Activated CD4-positive, alpha-beta T cell treated with anti-CD3 and anti-CD28 coated beads, Interleukin-2, Interleukin-4, amounts not matched to agents 100 ng/mL and 50 ng/mL, durations not matched to agents 16 hours and 8 hours (primary cell): ENCODE data around the gene SMAD1.
"Not testable (repeated sequence)": the region's sequence is repeated elsewhere in the genome, so short reads cannot be mapped to it uniquely, and the experiment has no call there.

Experiments used
- DNase-seq: peaks from one replicate; pipeline ENCODE4 v3.0.0-alpha.2; 2020; ENCODE audit warnings: low spot score

The SMAD1 gene

DNA sequence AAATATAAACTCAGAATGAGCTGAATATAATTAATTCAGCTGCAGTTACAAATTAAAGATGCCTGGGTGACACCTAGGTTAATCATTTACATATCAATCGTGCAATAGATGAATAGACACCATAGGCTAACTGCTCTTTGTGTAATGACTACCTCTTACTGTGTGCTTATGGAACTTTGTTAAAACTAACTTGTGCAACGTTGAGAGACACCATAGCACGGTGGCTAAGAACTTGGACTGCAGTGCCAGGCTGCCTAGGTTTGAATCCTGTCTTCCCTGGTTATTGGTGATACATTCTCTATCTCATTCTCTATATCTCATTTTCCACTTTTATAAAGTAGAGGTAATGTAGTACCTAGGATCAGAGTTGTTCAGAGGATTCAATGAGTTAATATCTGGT, 46.9 kb downstream of the SMAD1 start:
- DNase-seq = no peak

DNA sequence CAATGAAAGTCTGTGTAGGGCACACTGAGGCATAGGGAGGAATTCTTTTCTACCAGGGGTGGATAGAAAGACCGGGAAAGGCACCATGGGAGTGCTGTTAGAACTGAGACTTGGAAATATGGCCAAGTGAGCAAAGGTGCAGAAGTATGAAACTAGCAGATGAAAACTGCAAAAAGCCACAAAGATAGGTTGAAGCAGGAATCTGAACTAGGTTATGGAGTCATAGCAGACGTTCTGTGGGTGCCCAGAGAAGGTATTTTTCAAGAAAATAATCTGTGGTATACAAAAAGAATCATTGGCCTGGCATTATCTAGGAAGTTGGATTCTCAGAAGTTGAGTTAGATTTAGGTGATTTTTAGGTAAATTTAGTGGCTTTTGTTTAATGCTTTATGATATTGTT, 48.5 kb downstream of the SMAD1 start:
- DNase-seq = no peak

DNA sequence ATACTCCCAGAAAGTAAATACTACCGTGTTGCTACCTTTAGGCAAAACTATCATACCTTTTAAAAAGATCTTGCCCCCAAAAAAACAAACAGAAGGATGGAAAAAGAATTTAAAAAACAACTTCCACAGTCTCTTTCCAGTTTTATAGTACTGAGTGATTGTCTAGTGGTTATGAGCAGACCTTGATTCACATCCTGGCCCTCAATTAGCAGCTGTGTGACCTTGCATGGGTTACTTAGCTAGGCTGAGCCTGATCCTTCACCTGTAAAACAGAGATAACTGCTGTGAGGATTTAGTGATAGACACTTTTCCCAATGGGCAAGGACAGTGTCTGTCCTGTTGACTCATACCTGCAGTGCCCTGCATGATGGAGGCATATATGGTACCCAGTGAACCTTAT, 49.0 kb downstream of the SMAD1 start:
- no peak for DNase-seq

DNA sequence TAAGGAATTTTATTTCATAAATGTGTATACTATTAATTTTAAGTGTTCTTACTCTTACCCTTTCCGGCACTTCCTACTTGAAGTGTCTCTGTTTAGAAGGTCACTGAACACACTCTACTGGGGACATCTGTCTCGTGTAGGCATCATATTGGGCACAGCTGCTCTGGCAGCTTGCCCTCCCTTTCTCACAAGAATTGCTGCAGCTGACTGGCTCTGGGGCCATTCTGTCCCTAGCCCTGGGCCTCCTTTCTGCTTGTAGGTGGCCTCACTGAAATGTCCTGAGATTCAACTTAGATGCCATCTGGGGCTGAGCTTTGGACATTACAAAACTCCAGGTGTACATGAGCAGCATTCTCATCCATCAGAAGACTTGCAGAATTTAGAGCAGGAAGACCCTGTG, 49.6 kb downstream of the SMAD1 start:
- DNase-seq = no peak

DNA sequence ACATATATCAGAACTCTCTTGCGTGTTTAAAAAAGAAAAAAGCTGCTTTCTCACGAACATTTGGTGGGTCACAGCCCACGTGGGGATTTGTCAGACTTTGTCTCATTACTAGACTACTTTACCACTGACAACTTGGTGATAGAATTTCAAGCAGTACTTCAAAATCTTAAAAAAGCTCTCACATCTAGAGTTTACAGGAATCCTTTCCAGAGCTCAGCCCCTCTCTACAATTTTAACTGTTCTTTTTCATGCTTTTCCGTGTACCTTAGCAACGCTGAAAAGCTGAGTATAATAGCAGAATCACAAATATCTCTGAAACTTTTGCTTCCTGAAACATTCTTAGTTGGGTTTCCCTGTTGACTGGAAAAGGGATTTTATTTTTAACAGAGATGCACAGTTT, 50.2 kb downstream of the SMAD1 start:
- DNase-seq = no peak

DNA sequence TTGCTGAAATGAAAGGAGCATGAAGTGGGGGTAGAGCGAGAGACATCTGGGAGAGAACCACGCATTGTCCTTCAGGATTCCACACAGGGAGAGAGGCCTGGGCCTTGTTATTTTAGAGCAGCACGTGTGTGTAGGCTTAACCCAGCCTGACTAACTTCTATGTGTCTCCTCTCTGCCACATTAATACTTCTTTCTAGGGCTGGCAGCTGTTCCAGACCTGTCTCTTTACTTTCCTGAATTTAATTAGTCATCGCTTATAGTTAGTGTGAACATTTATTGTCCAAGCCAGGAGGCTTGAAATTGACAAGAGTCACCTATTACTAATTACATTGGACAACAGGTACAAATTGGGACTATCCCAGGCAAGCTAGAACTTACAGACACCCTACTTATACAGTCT, 51.3 kb downstream of the SMAD1 start:
- no peak for DNase-seq

DNA sequence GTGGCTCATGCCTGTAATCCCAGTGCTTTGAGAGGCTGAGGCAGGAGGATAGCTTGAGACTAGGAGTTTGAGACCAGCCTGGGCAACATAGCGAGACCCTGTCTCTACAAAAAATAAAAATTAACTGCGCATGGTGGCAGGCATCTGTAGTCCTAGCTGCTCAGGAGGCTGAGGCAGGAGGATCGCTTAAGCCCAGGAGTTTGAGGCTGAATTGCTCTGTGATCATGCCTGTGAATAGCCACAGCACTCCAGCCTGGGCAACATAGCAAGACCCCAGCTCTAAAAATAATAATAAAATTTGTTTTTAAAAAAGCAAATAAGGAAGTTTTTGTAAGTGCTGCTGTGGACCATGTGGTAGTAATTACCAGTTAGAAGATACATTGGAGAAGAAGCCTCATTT, 51.8 kb downstream of the SMAD1 start:
- DNase-seq = not testable (repeated sequence)

DNA sequence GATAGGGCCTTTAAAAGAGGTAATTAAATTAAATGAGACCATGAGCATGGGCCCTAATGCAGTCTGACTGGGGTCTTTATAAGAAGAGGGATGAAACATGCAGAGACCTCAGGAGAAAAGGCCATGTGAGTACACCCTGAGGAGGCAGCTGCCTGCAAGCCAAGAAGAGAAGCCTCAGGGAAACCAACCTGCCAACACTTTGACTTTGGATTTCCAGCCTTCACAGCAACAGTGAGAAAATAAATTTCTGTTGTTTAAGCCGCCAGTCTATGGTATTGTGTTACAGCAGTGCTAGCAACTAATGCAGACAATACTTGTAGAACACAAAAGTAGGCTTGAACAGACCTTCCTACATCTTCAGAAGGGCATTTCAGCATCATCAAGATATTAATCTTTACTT, 52.3 kb downstream of the SMAD1 start:
- no peak for DNase-seq

DNA sequence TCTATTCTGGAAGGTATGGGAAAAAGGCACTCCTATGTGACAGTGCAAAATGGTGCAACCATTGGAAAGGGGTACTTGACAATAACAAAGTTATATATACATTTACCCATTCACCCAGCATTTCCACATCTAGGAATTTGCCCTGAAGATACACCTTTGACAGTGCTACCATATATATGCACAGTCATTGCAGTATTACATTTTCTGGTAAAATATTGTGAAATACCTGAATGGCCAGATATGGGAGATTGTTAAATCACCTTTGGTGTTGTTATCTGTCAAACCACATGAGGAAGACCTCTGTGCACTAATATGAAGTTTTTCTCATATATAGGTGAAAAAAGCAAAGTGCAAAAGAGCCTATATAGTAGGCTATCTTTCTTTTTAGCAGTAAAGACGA, 53.5 kb downstream of the SMAD1 start:
- DNase-seq = no peak

DNA sequence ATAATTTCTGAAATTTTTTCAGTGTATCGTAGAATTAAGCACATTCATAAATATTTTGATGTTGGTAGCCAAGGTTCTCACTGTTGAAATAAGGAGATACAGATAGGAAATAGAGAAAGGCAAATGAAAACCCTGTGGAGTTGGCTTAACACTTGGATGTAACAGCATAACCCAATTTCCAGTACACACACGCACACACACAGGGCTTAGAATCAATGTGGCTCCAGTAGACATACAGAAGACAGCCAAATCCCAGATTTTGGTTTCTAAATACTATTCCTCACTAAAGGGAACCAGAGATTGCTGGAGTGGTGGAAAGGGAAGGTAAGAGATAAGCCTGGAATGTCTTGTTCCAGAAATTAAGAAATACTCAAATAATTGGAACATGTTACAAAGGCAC, 54.4 kb downstream of the SMAD1 start:
- no peak for DNase-seq

DNA sequence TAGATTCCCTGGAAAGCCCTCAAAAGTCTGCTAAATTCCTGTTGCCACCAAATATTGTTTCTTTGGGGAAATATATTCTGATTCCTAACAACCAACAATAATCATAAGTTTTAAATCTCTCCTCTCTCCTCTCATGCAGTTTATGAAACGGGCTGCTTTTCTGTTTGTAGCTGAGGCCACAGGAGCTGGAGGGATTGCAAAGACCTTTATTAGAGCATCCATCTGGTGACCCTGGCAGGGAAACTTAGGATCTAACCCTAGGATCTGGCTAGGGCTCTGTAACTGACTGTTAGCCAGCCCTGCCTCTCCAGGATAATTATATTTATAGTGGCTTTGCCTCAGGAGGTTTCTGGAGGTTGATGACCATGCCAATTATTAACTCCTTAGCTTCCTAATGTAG, 56.9 kb downstream of the SMAD1 start:
- no peak for DNase-seq

DNA sequence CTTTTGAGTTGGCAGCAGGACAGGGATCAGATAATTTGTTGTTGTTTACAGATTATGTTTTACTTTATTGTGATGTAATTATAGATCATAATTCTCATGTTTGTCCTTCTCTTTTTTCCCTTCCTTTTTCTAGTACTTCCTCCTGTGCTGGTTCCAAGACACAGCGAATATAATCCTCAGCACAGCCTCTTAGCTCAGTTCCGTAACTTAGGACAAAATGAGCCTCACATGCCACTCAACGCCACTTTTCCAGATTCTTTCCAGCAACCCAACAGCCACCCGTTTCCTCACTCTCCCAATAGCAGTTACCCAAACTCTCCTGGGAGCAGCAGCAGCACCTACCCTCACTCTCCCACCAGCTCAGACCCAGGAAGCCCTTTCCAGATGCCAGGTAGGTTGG, 58.0 kb downstream of the SMAD1 start:
- DNase-seq = no peak

DNA sequence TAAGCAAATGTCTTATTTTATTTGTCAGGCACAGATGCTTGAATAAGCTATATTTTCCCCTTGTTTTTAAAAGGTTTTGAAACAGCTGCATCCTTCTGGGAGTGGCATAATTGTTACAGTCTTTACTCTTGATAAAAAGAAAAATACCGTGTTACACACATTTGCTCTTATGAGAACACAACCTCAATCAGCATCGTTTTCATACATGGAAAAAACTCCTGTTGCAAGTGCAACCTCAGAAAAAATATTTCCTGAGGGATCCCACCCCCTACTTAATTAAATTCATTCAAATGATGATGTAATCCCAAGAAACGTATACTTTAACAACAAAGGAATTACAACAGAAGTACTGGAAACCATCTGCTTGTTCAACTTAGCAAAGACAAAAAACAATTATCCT, 58.6 kb downstream of the SMAD1 start:
- DNase-seq = no peak

DNA sequence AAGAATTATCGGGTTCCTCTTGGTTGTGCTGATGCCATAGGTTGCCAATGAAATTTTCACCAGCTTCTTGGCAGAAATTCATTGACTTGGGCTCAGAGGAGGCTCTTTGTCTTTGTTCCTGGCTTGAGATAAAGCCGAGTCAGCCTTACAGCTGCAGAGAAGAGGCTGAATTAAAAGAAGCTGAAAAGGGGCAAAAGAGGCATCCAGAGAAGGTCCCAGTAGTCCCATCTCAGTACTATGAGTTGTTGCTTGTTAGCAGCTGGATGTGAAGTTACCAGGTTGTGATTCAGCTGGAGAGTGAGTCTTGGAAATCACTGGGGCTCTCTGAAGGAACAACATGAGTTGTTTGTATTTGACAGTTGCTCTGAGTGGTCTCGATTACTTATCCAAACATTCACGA, 59.7 kb downstream of the SMAD1 start:
- no peak for DNase-seq

DNA sequence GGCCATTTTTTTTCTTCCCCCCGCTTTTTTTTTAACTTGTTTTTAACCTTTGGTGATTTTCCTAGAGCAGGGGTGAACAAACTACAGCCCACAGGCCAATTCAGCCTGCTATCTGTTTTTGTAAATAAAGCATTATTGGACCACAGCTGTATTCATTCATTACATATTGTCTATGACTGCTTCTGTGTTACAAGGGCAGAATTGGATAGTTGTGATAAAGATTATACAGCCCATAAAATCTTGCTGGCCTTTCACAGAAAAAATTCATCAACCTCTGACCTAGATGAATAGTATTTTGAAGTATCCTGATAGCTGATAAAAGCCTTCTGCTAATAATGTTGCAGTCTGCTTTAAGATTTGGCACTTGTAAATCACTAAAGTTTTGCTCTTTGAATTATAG, 63.4 kb downstream of the SMAD1 start:
- DNase-seq = no peak

DNA sequence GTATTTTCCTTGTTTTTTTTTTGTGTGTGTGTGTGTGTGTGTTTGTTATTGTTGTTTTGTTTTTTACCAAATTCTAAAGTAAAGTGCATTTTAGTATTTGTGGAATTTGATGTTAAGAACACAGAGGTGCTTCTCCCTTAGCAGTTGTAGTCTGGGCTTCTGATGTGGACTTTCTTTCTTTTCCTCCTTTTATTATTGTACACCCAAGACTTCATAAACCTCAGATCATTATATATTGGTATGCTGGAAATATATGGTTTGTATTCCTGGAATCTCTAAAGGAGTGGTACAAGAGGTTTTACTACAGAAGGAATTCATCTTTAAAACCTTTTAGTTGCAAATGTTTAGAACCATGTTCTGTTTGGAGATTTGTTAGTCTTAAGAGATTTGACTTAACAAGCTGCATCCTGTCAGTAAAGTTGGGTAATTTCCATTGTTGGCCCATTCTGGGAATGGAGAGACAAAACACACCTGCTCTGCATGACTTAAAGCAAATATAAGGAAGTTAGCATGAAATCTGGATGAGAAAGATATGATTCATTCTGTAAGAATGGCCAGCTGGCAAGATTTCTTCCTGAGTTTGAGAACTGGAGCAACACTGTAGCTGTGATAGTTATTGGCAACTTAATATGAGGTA, 64.0 kb downstream of the SMAD1 start:
- DNase-seq = no peak

DNA sequence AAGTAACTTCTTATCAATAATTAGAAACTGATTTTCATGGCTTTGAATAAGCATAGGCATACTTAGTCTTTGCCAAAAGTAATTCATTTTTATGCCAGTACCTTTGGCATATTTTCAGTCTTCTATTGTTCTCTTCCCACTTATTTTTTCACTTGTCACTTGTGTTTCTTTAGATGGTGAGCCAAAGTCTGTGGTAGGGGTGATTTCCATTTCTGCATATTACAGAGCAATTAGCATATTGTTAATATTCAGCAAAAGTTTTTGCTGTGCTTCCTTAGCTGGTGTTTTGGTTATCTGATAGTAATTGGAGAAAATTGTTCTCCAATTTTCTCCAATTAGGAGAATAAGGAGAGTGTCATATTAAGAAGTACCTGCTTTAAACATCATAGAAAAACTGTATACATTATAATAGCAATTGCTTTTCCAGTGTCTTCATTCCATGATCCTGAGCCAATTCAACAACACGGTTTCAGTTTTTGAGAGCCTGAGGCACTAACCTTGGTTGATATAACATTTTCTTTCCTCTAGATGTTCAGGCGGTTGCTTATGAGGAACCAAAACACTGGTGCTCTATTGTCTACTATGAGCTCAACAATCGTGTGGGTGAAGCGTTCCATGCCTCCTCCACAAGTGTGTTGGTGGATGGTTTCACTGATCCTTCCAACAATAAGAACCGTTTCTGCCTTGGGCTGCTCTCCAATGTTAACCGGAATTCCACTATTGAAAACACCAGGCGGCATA, 64.7 kb downstream of the SMAD1 start:
- DNase-seq = no peak

DNA sequence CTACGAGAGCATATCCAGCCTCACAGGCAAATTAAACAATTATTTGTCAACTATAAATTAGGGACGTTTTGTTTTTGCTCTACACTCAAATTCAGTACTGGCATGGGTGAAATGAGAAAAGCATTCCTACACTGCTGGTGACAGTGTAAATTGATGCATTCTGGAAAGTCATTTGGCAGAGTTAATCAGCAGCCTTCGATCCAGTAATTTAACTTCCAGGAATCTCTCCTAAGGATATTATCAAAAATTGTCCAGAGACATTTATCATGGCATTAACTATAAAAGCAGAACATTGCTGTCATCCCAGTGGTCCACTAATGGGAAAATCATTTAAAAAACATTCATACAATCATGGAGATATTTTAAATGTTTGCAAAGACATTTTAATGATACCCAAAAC, 70.0 kb downstream of the SMAD1 start:
- DNase-seq = no peak

DNA sequence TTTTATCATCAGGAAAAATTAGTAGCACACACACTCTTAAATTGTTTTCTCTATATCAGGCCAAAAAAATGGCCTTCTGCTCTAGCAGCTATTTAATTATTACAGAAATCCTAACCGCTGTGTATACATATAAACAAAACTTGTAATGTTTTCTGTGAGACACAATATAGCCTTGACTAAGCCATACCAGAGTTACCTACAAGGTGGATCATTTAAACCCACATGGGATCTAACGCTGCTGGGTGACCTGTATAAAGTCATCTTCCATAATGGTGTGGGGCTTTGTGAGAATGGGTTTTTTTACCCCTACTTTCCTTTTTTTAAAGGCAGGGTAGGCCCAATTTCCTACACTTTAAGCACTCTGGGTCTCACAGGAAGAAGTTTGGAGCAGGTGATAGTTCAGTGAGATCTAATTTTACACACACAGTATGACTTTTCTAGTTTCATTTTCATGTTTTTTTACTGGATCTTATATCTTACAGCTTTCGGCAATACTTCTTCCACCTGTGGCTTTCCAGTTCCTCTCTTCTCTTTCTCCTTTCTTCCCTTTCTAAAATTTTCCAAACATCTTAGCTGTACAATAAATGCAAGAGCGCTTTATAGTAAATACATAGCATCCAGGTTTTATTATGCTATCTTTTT, 70.6 kb downstream of the SMAD1 start:
- no peak for DNase-seq

DNA sequence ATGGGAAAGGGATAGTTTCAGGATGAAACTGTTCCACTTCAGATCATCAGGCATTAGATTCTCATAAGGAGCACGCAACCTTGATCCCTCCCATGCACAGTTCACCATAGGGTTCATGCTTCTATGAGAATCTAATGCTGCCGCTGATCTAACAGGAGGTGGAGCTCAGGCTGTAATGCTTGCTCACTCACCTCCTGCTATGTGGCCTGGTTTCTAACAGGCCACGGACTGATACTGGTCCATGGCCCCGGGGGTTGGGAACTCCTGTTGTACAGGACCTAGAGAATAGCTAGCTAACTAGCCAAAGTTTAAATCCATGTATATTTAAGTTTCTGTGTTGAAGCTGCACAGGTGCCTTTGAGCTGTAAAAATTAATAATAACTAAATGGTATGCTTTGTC, 71.7 kb downstream of the SMAD1 start:
- no peak for DNase-seq

DNA sequence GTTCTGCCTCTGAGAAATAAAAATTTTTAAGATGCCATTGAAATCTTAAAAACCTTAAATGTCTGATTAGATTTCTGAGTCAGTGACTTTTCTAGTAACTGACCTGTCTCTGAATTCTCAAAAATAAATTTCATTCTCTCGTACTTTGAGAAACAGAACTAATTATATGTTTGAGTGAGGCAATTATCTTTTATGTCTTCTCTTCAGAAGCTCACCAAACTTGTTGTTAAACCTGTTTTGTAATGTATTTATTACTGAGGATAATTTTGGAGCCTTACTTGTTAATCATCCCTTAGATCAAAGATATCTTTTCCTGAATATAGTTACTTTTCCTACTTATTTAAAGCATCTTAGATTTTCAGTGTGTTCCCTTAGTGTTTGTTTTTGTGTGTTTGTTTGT, 73.0 kb downstream of the SMAD1 start:
- no peak for DNase-seq

DNA sequence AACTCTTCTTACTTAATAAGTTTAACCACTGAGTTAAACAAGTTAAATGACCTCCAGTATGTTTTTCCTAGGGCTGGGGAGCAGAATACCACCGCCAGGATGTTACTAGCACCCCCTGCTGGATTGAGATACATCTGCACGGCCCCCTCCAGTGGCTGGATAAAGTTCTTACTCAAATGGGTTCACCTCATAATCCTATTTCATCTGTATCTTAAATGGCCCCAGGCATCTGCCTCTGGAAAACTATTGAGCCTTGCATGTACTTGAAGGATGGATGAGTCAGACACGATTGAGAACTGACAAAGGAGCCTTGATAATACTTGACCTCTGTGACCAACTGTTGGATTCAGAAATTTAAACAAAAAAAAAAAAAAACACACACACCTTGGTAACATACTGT, 76.1 kb downstream of the SMAD1 start:
- peak; percentile 52 for DNase-seq

DNA sequence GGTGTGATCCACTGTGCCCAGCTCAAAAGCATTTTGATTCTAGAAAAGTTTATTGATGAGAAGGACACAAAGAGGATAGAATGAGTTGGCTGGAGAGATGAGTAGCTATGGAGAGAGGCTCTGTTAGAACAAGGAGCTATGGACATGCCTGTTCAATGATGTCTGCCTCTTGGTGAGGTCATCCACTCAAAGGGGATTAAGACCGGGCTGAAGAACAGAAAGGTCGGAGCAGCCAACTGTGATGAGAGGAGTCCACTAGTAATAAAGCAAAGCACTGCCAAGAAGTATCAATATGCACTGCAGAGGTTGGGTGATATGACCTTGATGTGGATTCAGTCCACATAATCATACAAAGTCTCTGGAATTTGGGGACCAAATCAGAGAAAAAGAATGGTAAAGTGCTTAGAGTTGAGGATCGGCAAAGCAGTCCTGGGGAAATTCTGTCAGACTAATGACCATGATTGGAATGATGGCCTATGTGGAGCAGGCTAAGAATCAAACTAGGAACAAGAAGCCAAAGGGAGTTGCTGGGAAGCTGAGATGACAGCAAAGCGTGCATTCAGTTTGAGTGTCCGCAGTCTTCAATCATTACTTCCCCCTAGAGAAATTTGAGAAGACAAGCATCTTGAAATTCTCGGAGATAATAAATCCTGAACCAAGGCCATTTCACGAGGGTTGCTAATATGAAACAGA, 81.8 kb downstream of the SMAD1 start:
- DNase-seq = no peak
